GM20431 (cell line): Measurements from ENCODE around the gene SARS2.
"Not testable (repeated sequence)": the region's sequence is repeated elsewhere in the genome, so short reads cannot be mapped to it uniquely, and the experiment has no call there.

Experiments used
- in situ Hi-C: fragments of 300-500 bp; cut with MseI, MboI; formaldehyde crosslinking; loops from one replicate; pipeline ENCODE4 v1.15.0; 2020; ENCODE audit warnings: low sequenced_read_pairs; ENCODE audit not compliant: unreplicated experiment

The SARS2 gene, protein sequence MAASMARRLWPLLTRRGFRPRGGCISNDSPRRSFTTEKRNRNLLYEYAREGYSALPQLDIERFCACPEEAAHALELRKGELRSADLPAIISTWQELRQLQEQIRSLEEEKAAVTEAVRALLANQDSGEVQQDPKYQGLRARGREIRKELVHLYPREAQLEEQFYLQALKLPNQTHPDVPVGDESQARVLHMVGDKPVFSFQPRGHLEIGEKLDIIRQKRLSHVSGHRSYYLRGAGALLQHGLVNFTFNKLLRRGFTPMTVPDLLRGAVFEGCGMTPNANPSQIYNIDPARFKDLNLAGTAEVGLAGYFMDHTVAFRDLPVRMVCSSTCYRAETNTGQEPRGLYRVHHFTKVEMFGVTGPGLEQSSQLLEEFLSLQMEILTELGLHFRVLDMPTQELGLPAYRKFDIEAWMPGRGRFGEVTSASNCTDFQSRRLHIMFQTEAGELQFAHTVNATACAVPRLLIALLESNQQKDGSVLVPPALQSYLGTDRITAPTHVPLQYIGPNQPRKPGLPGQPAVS

GRCh38 chr19:38929929-38930775 is at the start of gene SARS2:
Gene SARS2 (minus strand): TSS chr19:38930763. CDS start chr19:38930736, 27 bp downstream.
- in situ Hi-C loops = no loop called here

GRCh38 chr19:38979812-38980211 is 49.2 kb upstream of the SARS2 start:
- in situ Hi-C loops = no loop called here

GRCh38 chr19:38978326-38978689 is 47.7 kb upstream of the SARS2 start:
- in situ Hi-C loops = no loop called here

- in situ Hi-C loops = no loop called here
Measured at GRCh38 chr19:38977445-38978325, 47.1 kb upstream of the SARS2 start.

DNA sequence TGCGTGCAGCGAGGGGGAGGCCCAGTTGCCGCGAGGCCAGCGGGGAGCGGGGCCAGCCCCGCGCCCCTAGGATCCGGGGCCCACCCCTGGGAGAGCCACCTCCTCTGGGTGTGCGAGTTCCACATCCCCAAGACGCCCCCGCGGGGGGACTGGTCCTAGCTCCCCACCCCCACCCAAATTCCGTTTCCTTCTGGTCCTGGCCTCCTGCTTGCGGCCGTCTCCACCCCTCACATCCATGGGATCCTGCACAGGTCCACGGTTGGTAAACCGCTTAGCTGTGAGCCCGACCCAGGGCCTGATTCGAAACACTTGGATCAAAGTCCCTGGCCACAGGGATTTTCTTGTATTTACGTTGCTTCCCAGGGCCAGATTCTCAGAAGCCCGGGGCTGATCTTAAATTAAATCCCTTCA is 45.3 kb upstream of the SARS2 start:
- in situ Hi-C loops = no loop called here

- in situ Hi-C loops = no loop called here
Measured at GRCh38 chr19:38975214-38975860, 44.8 kb upstream of the SARS2 start, which contains the start of gene FBXO17. Gene FBXO17 (minus strand): TSS chr19:38975742. CDS start chr19:38950319, 25,423 bp downstream.

DNA sequence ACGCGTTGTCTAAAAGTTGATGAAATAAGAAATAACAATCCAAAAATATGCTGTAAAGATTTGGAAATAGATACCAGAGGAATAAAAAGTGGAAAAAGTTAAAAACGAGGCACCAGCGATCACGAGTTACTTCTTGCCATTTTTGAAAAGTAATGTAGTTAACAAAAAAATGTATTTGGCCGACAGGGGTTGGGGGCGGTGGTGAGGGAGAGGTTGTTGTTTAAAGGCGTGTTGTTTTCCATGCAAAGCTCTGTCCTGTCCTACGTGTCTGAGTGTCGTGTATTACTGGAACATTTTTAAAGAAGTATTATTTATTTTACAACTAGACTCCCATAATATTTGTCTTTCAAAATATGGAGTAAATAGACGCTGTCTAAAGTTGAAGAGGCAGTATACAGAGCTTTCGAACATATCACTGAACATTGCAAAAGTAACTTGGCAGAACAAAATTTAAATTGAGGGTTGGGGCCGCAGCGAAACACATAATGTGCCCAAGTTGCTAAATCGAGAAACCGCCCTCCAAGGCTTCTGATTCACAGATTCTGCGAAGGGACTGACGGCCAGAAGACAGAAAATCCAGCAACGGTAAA is 44.2 kb upstream of the SARS2 start:
- in situ Hi-C loops = no loop called here

GRCh38 chr19:38971672-38972071 is 41.1 kb upstream of the SARS2 start:
- in situ Hi-C loops = no loop called here

GRCh38 chr19:38970664-38971532 is 40.3 kb upstream of the SARS2 start:
- in situ Hi-C loops = no loop called here

- in situ Hi-C loops = not testable (repeated sequence)
Measured at GRCh38 chr19:38966149-38966548, 35.6 kb upstream of the SARS2 start.

DNA sequence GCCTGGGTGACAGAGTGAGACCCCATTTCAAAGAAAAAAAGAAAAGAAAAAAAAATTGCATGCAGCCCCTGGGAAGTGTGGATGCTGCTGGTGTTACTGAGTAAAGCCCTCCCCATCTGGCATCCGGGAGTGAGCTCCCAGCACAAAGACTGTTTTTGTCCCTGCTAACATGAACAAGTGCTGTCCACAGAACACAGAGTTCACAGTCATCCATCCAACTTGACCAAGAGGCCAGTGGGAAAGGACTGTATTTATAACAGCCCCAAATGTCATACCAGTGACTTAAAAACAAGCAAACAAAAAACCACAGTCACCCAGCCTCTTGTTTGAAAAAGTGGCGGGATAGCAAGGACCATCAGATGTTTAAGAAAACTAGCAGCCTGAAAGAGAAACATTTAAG is 34.2 kb upstream of the SARS2 start:
- in situ Hi-C loops = no loop called here

DNA sequence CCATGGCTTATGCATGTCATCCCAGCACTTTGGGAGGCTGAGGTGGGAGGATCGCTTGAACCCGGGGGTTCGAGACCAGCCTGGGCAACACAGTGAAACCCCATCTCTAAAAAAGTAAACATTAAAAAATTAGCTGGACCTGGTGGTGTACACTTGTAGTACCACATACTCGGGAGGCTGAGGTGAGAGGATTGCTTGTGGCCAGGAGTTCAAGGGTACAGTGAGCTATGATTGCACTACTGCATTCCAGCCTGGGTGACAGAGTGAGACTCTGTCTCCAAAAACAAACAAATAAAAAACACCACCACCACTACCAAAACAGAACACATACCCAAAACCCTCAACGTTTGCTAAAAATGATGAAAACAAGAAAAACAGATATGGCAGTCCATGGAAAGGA is 29.1 kb upstream of the SARS2 start:
- in situ Hi-C loops = no loop called here

GRCh38 chr19:38958301-38958700 is 27.7 kb upstream of the SARS2 start:
- in situ Hi-C loops = no loop called here

DNA sequence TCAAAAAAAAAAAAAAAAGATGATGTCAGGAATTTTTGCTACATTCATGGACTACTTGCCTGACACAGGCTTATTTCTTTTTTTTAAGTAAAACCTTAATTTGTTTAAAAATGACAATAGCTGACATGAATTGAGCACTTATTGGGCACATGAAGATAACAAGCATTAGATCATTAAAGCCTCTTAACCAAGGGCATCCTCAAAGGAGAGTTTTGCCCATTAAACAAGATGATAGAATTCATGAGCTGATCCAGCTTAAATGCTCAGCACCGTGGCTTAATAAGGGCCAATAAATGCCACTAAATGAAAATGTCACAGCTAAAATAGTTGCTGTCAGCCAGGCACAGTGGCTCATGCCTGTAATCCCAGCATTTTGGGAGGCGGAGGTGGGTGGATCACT is 25.7 kb upstream of the SARS2 start:
- in situ Hi-C loops = no loop called here

- in situ Hi-C loops = no loop called here
Measured at GRCh38 chr19:38953677-38954076, 23.1 kb upstream of the SARS2 start.

- in situ Hi-C loops = no loop called here
Measured at GRCh38 chr19:38952395-38953165, 22.0 kb upstream of the SARS2 start.

DNA sequence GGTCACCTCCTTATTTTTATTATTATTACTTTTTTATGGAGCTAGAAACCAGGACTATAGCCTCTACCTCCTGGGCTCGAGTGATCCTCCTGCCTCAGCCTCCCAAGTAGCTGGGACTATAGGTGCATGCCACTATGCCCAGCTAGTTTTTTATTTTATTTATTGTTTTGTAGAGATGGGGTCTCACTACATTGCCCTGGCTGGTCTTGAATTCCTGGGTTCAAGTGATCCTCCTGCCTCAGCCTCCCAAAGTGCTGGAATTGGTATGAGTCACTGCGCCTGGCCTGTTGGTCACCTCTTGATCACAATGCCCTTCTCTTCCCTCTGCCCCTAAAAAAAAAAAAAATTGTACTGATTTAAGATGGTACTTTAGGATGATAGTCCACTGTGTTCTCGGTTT is 20.6 kb upstream of the SARS2 start:
- in situ Hi-C loops = no loop called here
